ENCODE measurements around the gene MAPK6. TPM values are rescaled to one million over a fixed set of nuclear protein-coding genes. Genes with fewer than 3 reads are reported as not detected.

The MAPK6 gene
- total RNA-seq, 1 experiment from 2014 or later: 83.2 TPM

- peak overlapping the region; percentile 87 for H3K4me3 Mint-ChIP-seq
These were observed 775 bp upstream of the MAPK6 start for GRCh38 chr15:52018244-52018643.

More at GRCh38 chr15:52018244-52018643, 775 bp upstream of the MAPK6 start:
- H3K4me1 Mint-ChIP-seq: peaks cover 44% of the 10 kb centered on the region
- peaks cover 9% of the 10 kb centered on the region for H3K27me3 Mint-ChIP-seq (ENCODE audit: low read depth)
- ChIA-PET POLR2A (no interaction called here), CTCF (interaction anchor here (0.7 to 1.3 kb wide), 2 partner anchors 60 to 62 kb away, joined by 3 to 4 read pairs; no protein-coding TSS in a partner anchor)
- no peaks in the 10 kb centered on the region for H3K36me3 Mint-ChIP-seq
- peak overlapping the region; percentile 92 for H3K27ac Mint-ChIP-seq
- H3K9me3 Mint-ChIP-seq: no peaks in the 10 kb centered on the region
- TF ChIP-seq KAT7 (CRISPR knock-in tag; IDR thresholded peaks at IDR 0.05; ENCODE audit: borderline replicate concordance) (no peak), HMGXB4 (CRISPR knock-in tag; IDR thresholded peaks at IDR 0.05) (no peak), ZNF512 (CRISPR knock-in tag; IDR thresholded peaks at IDR 0.05; ENCODE audit: borderline replicate concordance) (no peak), CTCF (IDR thresholded peaks at IDR 0.05) (no peak), ZNF416 (CRISPR knock-in tag; IDR thresholded peaks at IDR 0.05) (no peak), AR (CRISPR knock-in tag; IDR thresholded peaks at IDR 0.05) (no peak), ZSCAN18 (CRISPR knock-in tag; IDR thresholded peaks at IDR 0.05) (no peak), GRHL2 (CRISPR knock-in tag; IDR thresholded peaks at IDR 0.05; ENCODE audit: insufficient replicate concordance, severe bottlenecking) (no peak), ESRRA (CRISPR knock-in tag; IDR thresholded peaks at IDR 0.05; ENCODE audit: borderline replicate concordance) (no peak), AFF4 (CRISPR knock-in tag; IDR thresholded peaks at IDR 0.05; ENCODE audit: borderline replicate concordance) (no peak), ELF4 (CRISPR knock-in tag; IDR thresholded peaks at IDR 0.05; ENCODE audit: low read depth) (no peak), CREM (CRISPR knock-in tag; IDR thresholded peaks at IDR 0.05) (no peak), EMX1 (CRISPR knock-in tag; IDR thresholded peaks at IDR 0.05) (no peak)
- ATAC-seq: no peak
- DNase-seq (ENCODE audit: low spot score): no peak

Data from WTC11 (cell line).